HG03442 (cell line): Measurements from ENCODE around the gene CSHL1.

Experiments used
- ATAC-seq: cut with Tn5 transposase; IDR thresholded peaks from one replicate; pipeline ENCODE4 v1.9.1; 2021; ENCODE audit warnings: mild to moderate bottlenecking, moderate library complexity; ENCODE audit not compliant: unreplicated experiment

Gene CSHL1

GRCh38 chr17:63911041-63911635, at the start of gene CSHL1:
TSS of gene CSHL1 (minus strand) at chr17:63911258. CDS start at chr17:63911196, 62 bp downstream.
- ATAC-seq = no peak

GRCh38 chr17:63960430-63960829, 49.4 kb upstream of the CSHL1 start:
- no peak for ATAC-seq

- ATAC-seq = no peak
Observed at GRCh38 chr17:63960006-63960405, 48.9 kb upstream of the CSHL1 start.

GRCh38 chr17:63956296-63956920, 45.4 kb upstream of the CSHL1 start:
- ATAC-seq = no peak

- no peak for ATAC-seq
Observed at GRCh38 chr17:63955791-63956190, 44.7 kb upstream of the CSHL1 start.

GRCh38 chr17:63955232-63955631, 44.2 kb upstream of the CSHL1 start:
- no peak for ATAC-seq

- ATAC-seq = no peak
Observed at GRCh38 chr17:63954402-63955063, 43.5 kb upstream of the CSHL1 start.

- ATAC-seq = no peak
Observed at GRCh38 chr17:63950940-63951907, 40.2 kb upstream of the CSHL1 start.

- no peak for ATAC-seq
Observed at GRCh38 chr17:63949576-63950250, 38.7 kb upstream of the CSHL1 start.

GRCh38 chr17:63948521-63948920, 37.5 kb upstream of the CSHL1 start:
- ATAC-seq = no peak

GRCh38 chr17:63947711-63948330, 36.8 kb upstream of the CSHL1 start:
- ATAC-seq = no peak

- peak; percentile 79 for ATAC-seq
Observed at GRCh38 chr17:63946440-63947363, 35.6 kb upstream of the CSHL1 start.

GRCh38 chr17:63945784-63946439, 34.9 kb upstream of the CSHL1 start:
- no peak for ATAC-seq

- ATAC-seq = no peak
Observed at GRCh38 chr17:63944736-63945499, 33.9 kb upstream of the CSHL1 start.

- no peak for ATAC-seq
Observed at GRCh38 chr17:63943745-63944144, 32.7 kb upstream of the CSHL1 start.

- ATAC-seq = no peak
Observed at GRCh38 chr17:63942309-63942985, 31.4 kb upstream of the CSHL1 start.

GRCh38 chr17:63941751-63942150, 30.7 kb upstream of the CSHL1 start:
- ATAC-seq = no peak
